CD4-positive, alpha-beta T cell treated with Interleukin-10 for 1 hour (primary cell): ENCODE results near the gene GZMM.

Experiments
- DNase-seq: peaks from one replicate; pipeline ENCODE4 v3.0.0-alpha.2; 2020

Gene GZMM

GRCh38 chr19:535017-535835 is 8.6 kb upstream of the GZMM start:
- no peak for DNase-seq

GRCh38 chr19:536031-536880 is 7.6 kb upstream of the GZMM start:
- DNase-seq = no peak

GRCh38 chr19:536881-537404 is 6.9 kb upstream of the GZMM start:
- DNase-seq = no peak

GRCh38 chr19:538641-539428 is 5.0 kb upstream of the GZMM start:
- DNase-seq = no peak

- DNase-seq = no peak
Measured at GRCh38 chr19:539429-540030, 4.3 kb upstream of the GZMM start.

- DNase-seq = no peak
Measured at GRCh38 chr19:540867-541637, 2.8 kb upstream of the GZMM start.

- DNase-seq = no peak
Measured at GRCh38 chr19:541699-542098, 2.2 kb upstream of the GZMM start.

GRCh38 chr19:542173-542866 is 1.5 kb upstream of the GZMM start:
- no peak for DNase-seq

GRCh38 chr19:547117-547516 is 3.3 kb downstream of the GZMM start:
- DNase-seq = no peak

- DNase-seq = no peak
Measured at GRCh38 chr19:547836-548720, 4.2 kb downstream of the GZMM start.

- no peak for DNase-seq
Measured at GRCh38 chr19:548886-549830, 5.3 kb downstream of the GZMM start.

- no peak for DNase-seq
Measured at GRCh38 chr19:554817-555216, 11.0 kb downstream of the GZMM start.

GRCh38 chr19:555474-555808 is 11.6 kb downstream of the GZMM start:
- no peak for DNase-seq

- DNase-seq = no peak
Measured at GRCh38 chr19:556611-557382, 12.9 kb downstream of the GZMM start.

- DNase-seq = no peak
Measured at GRCh38 chr19:558770-559439, 15.1 kb downstream of the GZMM start.

GRCh38 chr19:560121-560520 is 16.3 kb downstream of the GZMM start:
- no peak for DNase-seq

- no peak for DNase-seq
Measured at GRCh38 chr19:566403-566802, 22.6 kb downstream of the GZMM start.

- DNase-seq = no peak
Measured at GRCh38 chr19:566844-567243, 23.0 kb downstream of the GZMM start.
